HepG2 (cell line): ENCODE data around the gene NUP93. TPM values are rescaled to one million over a fixed set of nuclear protein-coding genes. Genes with fewer than 3 reads are reported as not detected.

ENCODE experiments used
- ATRX ChIP-seq: sonication (generic); formaldehyde crosslinking; IDR thresholded peaks from 2 replicates; pipeline ENCODE4 v1.4.0; 2020; ENCODE audit warnings: missing genetic modification reagents, borderline replicate concordance
- ISL2 ChIP-seq: sonication (generic); formaldehyde crosslinking; IDR thresholded peaks from 2 replicates; pipeline ENCODE4 v1.5.0; 2020; ENCODE audit warnings: missing genetic modification reagents
- KLF13 ChIP-seq: sonication (generic); formaldehyde crosslinking; IDR thresholded peaks from 2 replicates; pipeline ENCODE4 v1.4.0; 2020; ENCODE audit warnings: mild to moderate bottlenecking, missing genetic modification reagents
- LCORL ChIP-seq, 2 experiments: fragments of 450-650 bp in 1 of 2; sonication (generic) in 1 of 2; formaldehyde crosslinking in 1 of 2; IDR thresholded peaks; 2 replicates each; pipeline versions ENCODE4 v1.5.0 to v1.6.1; 2017 to 2020; ENCODE audit warnings: antibody characterized with exemption in 1 of 2, missing genetic modification reagents in 1 of 2
- MAFF ChIP-seq: IDR thresholded peaks from 2 replicates; pipeline ENCODE4 v1.6.1; 2011; ENCODE audit warnings: low read depth, low read length, improper control_type of control experiment
- MYC ChIP-seq: sonication (generic); formaldehyde crosslinking; IDR thresholded peaks from 2 replicates; pipeline ENCODE4 v1.9.0; 2021; ENCODE audit warnings: missing genetic modification reagents, borderline replicate concordance
- NR2F2 ChIP-seq: IDR thresholded peaks from 2 replicates; pipeline ENCODE4 v1.6.1; 2012; ENCODE audit warnings: low read depth, inconsistent platforms, borderline replicate concordance
- RXRB ChIP-seq: IDR thresholded peaks from 2 replicates; pipeline ENCODE4 v1.6.1; 2016; ENCODE audit warnings: borderline replicate concordance, missing genetic modification reagents, missing compliant biosample characterization
- SRY ChIP-seq: sonication (generic); formaldehyde crosslinking; IDR thresholded peaks from 2 replicates; pipeline ENCODE4 v1.8.0; 2022; ENCODE audit warnings: mild to moderate bottlenecking, missing genetic modification reagents
- YEATS2 ChIP-seq: sonication (generic); formaldehyde crosslinking; IDR thresholded peaks from 2 replicates; pipeline ENCODE4 v1.4.0; 2020; ENCODE audit warnings: missing genetic modification reagents, borderline replicate concordance
- ZBTB37 ChIP-seq: sonication (generic); formaldehyde crosslinking; IDR thresholded peaks from 2 replicates; pipeline ENCODE4 v1.4.0; 2020; ENCODE audit warnings: mild to moderate bottlenecking, missing genetic modification reagents
- ZNF121 ChIP-seq: sonication (generic); formaldehyde crosslinking; IDR thresholded peaks from 2 replicates; pipeline ENCODE4 v1.5.0; 2020; ENCODE audit warnings: mild to moderate bottlenecking, missing genetic modification reagents
- ZNF441 ChIP-seq: sonication (generic); formaldehyde crosslinking; IDR thresholded peaks from 2 replicates; pipeline ENCODE4 v1.7.0; 2021; ENCODE audit warnings: missing genetic modification reagents, borderline replicate concordance
- ZNF737 ChIP-seq: sonication (generic); formaldehyde crosslinking; IDR thresholded peaks from 2 replicates; pipeline ENCODE4 v1.5.0; 2020; ENCODE audit warnings: missing genetic modification reagents, mild to moderate bottlenecking, borderline replicate concordance
- polyA plus RNA-seq, 8 experiments: library from polyadenylated mRNA; depleted of rRNA in 3 of 8; stranded (reverse) in 7 of 8; unstranded in 1 of 8; fragments of >200 nt; fragmentation: Illumina TruSeq in 4 of 8; extraction: Trizol in 4 of 8; gene quantifications; 2 replicates each; pipeline versions ENCODE4 v1.2.1 to v1.2.3, GENCODE V29; 2011 to 2016; ENCODE audit warnings: low read depth in 4 of 8, missing spikeins in 1 of 8, mixed read lengths in 1 of 8; ENCODE audit not compliant: insufficient read depth in 1 of 8
- total RNA-seq, 5 experiments: library from RNA; depleted of rRNA; stranded (reverse); fragments of >200 nt; fragmentation: Illumina TruSeq; extraction: Trizol; gene quantifications; 2 replicates each; pipeline ENCODE4 v1.2.3, GENCODE V29; 2016; ENCODE audit warnings: low read depth in 1 of 5
- TF ChIP-seq, protein P1 (sequence below): IDR thresholded peaks from 2 replicates; pipeline ENCODE4 v1.6.1; 2012; ENCODE audit warnings: low read depth, low read length, improper control_type of control experiment
- TF ChIP-seq, protein P2 (sequence below): IDR thresholded peaks from 2 replicates; pipeline ENCODE4 v1.4.0; 2020; ENCODE audit warnings: mild to moderate bottlenecking, missing genetic modification reagents
- TF ChIP-seq, protein P3 (sequence below): sonication (generic); formaldehyde crosslinking; conservative IDR thresholded peaks from 2 replicates; pipeline ENCODE4 v1.4.0; 2020; ENCODE audit warnings: mild to moderate bottlenecking, missing genetic modification reagents, moderate library complexity

The NUP93 gene
- total and polyA plus RNA-seq, 2 of the 13 experiments (the other 11 are each of a cell fraction or from before 2014, with no cell fraction given): 58.5 to 140 TPM

- TF ChIP-seq, protein P1, sequence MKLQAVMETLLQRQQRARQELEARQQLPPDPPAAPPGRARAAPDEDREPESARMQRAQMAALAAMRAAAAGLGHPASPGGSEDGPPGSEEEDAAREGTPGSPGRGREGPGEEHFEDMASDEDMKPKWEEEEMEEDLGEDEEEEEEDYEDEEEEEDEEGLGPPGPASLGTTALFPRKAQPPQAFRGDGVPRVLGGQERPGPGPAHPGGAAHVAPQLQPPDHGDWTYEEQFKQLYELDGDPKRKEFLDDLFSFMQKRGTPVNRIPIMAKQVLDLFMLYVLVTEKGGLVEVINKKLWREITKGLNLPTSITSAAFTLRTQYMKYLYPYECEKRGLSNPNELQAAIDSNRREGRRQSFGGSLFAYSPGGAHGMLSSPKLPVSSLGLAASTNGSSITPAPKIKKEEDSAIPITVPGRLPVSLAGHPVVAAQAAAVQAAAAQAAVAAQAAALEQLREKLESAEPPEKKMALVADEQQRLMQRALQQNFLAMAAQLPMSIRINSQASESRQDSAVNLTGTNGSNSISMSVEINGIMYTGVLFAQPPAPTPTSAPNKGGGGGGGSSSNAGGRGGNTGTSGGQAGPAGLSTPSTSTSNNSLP: no peak
- 0 out of 2 replicates have a peak, but pooled peaks have one; percentile 23 for TF ChIP-seq ISL2 (CRISPR knock-in tag)
- TF ChIP-seq NR2F2: peak; percentile 64
- TF ChIP-seq ATRX (CRISPR knock-in tag): no peak
- TF ChIP-seq RXRB (CRISPR knock-in tag): peak; percentile 76
- no peak for TF ChIP-seq MAFF
- no peak for TF ChIP-seq KLF13 (CRISPR knock-in tag)
- TF ChIP-seq MYC (CRISPR knock-in tag): peak; percentile 42; the same call in 1 of the 2 replicates
- TF ChIP-seq ZNF121: no peak
- TF ChIP-seq, protein P2, sequence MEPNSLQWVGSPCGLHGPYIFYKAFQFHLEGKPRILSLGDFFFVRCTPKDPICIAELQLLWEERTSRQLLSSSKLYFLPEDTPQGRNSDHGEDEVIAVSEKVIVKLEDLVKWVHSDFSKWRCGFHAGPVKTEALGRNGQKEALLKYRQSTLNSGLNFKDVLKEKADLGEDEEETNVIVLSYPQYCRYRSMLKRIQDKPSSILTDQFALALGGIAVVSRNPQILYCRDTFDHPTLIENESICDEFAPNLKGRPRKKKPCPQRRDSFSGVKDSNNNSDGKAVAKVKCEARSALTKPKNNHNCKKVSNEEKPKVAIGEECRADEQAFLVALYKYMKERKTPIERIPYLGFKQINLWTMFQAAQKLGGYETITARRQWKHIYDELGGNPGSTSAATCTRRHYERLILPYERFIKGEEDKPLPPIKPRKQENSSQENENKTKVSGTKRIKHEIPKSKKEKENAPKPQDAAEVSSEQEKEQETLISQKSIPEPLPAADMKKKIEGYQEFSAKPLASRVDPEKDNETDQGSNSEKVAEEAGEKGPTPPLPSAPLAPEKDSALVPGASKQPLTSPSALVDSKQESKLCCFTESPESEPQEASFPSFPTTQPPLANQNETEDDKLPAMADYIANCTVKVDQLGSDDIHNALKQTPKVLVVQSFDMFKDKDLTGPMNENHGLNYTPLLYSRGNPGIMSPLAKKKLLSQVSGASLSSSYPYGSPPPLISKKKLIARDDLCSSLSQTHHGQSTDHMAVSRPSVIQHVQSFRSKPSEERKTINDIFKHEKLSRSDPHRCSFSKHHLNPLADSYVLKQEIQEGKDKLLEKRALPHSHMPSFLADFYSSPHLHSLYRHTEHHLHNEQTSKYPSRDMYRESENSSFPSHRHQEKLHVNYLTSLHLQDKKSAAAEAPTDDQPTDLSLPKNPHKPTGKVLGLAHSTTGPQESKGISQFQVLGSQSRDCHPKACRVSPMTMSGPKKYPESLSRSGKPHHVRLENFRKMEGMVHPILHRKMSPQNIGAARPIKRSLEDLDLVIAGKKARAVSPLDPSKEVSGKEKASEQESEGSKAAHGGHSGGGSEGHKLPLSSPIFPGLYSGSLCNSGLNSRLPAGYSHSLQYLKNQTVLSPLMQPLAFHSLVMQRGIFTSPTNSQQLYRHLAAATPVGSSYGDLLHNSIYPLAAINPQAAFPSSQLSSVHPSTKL (CRISPR knock-in tag): peak; percentile 64
- no peak for TF ChIP-seq LCORL (IDR thresholded peaks at IDR 0.05)
- TF ChIP-seq LCORL (CRISPR knock-in tag; IDR thresholded peaks at IDR 0.05): 0 out of 2 replicates have a peak, but pooled peaks have one; percentile 32
- TF ChIP-seq ZNF441 (CRISPR knock-in tag): no peak
- no peak for TF ChIP-seq ZNF737 (CRISPR knock-in tag)
- TF ChIP-seq, protein P3, sequence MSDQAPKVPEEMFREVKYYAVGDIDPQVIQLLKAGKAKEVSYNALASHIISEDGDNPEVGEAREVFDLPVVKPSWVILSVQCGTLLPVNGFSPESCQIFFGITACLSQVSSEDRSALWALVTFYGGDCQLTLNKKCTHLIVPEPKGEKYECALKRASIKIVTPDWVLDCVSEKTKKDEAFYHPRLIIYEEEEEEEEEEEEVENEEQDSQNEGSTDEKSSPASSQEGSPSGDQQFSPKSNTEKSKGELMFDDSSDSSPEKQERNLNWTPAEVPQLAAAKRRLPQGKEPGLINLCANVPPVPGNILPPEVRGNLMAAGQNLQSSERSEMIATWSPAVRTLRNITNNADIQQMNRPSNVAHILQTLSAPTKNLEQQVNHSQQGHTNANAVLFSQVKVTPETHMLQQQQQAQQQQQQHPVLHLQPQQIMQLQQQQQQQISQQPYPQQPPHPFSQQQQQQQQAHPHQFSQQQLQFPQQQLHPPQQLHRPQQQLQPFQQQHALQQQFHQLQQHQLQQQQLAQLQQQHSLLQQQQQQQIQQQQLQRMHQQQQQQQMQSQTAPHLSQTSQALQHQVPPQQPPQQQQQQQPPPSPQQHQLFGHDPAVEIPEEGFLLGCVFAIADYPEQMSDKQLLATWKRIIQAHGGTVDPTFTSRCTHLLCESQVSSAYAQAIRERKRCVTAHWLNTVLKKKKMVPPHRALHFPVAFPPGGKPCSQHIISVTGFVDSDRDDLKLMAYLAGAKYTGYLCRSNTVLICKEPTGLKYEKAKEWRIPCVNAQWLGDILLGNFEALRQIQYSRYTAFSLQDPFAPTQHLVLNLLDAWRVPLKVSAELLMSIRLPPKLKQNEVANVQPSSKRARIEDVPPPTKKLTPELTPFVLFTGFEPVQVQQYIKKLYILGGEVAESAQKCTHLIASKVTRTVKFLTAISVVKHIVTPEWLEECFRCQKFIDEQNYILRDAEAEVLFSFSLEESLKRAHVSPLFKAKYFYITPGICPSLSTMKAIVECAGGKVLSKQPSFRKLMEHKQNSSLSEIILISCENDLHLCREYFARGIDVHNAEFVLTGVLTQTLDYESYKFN: peak; percentile 23; the same call in 1 of the 2 replicates
- peak; percentile 23; the same call in 1 of the 2 replicates for TF ChIP-seq YEATS2 (CRISPR knock-in tag)
- TF ChIP-seq ZBTB37: peak; percentile 80
- TF ChIP-seq SRY (CRISPR knock-in tag): no peak
Observed at GRCh38 chr16:56724191-56724590, 5.7 kb upstream of the NUP93 start (continued).
